Suprapubic skin (tissue), 3 donors: ENCODE results near the gene STK17A.

Source experiments
- EP300 ChIP-seq: sonication (generic); formaldehyde crosslinking; IDR thresholded peaks from one replicate; pipeline ENCODE4 v1.6.1; 2017; ENCODE audit warnings: antibody characterized with exemption
- TF ChIP-seq, protein P1 (sequence below), 2 donors: fragments of 200-600 bp in 1 of 2; fragments of 450-650 bp in 1 of 2; sonication (generic) in 1 of 2; IDR thresholded peaks; one replicate each; pipeline ENCODE4 v1.5.1; 2016 to 2019; ENCODE audit warnings: antibody characterized with exemption in 2 of 2, mild to moderate bottlenecking in 1 of 2, moderate library complexity in 1 of 2

- TF ChIP-seq, protein P1, sequence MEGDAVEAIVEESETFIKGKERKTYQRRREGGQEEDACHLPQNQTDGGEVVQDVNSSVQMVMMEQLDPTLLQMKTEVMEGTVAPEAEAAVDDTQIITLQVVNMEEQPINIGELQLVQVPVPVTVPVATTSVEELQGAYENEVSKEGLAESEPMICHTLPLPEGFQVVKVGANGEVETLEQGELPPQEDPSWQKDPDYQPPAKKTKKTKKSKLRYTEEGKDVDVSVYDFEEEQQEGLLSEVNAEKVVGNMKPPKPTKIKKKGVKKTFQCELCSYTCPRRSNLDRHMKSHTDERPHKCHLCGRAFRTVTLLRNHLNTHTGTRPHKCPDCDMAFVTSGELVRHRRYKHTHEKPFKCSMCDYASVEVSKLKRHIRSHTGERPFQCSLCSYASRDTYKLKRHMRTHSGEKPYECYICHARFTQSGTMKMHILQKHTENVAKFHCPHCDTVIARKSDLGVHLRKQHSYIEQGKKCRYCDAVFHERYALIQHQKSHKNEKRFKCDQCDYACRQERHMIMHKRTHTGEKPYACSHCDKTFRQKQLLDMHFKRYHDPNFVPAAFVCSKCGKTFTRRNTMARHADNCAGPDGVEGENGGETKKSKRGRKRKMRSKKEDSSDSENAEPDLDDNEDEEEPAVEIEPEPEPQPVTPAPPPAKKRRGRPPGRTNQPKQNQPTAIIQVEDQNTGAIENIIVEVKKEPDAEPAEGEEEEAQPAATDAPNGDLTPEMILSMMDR (IDR thresholded peaks at IDR 0.05), result no peak
- TF ChIP-seq EP300, result no peak
Observed at GRCh38 chr7:43554423-43554822, 28.5 kb upstream of the STK17A start.
